ACHN (cell line): ENCODE measurements around the gene OPRM1.
"Not testable (repeated sequence)": the region's sequence is repeated elsewhere in the genome, so short reads cannot be mapped to it uniquely, and the experiment has no call there.

Source experiments
- DNase-seq: peaks from one replicate; pipeline ENCODE4 v3.0.0-alpha.2; 2015
- in situ Hi-C: cut with HindIII; loops from 2 replicates; pipeline ENCODE4 v1.10.0; 2017; ENCODE audit warnings: low sequenced_read_pairs, low pct_ligation_motif_present, low pct_unique_long_range_greater_than_20kb

OPRM1 gene

DNA sequence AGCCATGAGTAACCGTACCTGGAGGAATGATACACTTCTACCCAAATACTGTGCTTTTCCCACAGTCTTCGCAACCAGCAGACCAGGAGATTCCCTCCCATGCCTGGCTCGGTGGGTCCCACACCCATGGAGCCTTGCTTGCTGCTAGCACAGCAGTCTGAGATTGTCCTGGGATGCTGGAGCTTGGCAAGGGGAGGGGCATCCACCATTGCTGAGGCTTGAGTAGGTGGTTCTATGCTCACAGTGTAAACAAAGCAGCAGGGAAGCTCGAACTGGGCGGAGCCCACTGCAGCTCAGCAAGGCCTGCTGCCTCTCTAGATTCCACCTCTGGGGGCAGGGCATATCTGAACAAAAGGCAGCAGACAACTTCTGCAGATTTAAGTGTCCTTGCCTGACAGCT, 133.4 kb downstream of the OPRM1 start:
- not testable (repeated sequence) for DNase-seq
- in situ Hi-C loops: loop anchor here (25.0 kb wide), 1 partner anchor 165 kb away; no protein-coding TSS in a partner anchor

DNA sequence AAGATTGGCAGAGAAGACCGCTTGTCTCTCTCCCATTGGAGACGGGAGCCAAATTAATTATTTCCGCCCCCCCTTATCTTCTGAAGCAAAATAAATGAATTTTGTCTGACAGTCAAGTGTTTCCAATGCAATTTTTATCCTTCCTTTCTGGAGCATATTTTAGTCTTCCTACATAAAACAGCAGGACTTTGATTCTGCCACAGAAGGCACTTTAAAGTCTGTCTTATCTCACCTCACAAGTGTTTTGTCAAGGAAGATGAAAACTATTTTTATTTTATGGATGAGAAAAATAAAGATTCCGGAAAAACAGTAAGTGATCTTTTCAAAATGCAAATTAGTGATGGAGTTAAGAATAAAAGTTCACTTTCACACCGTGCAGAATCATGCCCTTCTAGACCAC, 140.4 kb downstream of the OPRM1 start:
- DNase-seq: no peak
- in situ Hi-C loops: no loop called here

DNA sequence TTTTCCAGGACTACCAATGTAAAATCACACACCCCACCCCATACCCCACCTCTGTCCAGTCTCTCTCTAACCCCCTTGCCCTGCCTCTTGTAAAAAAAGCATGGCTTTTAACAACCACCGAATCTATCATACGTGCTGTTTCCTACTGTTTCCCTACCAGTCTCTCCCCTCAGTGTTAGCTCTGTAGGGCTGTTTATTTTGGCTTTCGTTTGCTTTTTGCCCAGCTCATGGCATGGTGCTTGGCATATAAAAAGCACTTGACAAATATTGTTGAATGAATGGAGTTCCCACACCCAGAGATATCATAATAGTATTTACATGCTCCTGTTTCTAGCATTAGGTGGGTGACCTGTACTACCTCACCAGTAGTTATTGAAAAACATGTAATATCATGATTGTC, 148.2 kb downstream of the OPRM1 start:
- in situ Hi-C loops: no loop called here
- no peak for DNase-seq

DNA sequence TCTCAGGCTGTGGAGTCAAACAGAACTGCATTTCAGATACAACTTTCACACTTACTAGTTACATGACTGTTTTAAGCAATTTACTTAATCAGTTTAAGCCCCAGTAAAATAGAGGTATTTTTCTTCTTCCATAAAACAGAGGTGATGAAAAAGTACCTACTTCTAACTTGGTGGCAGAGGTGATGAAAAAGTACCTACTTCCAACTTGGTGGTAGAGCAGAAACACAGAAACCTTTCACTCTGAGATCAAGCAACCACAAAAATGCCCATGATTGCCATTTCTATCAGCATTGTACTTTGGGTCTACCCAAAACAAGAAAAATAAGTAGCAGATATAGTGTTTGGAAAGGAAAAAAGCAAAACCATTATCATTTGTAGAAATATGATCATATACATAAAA, 148.7 kb downstream of the OPRM1 start:
- no peak for DNase-seq
- in situ Hi-C loops: no loop called here

DNA sequence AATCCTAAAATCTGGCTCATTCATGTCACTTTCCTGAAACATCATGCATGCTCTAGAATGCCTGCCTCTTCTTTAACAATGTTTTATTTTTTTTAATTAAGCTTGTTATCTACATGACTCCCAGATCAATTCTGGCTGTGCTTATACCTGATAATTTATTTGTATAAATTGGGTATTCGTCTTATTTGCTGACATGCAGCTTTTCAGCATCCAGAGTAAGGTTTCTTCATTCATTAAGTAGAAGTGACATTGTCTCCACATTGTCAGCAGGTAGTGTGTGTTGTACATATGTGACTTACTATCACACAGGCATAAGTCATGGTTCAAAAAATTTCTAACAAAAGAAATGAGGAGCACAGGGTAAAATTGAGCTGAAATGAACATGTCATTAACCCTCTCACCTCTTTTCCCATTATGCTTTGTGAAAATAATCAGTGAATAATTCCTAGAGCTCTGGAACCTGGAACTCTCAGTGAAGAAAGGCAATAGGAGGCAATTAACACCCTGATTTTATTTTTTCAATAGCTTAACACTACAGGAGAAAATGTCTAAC, 157.4 kb downstream of the OPRM1 start:
- DNase-seq: no peak
- in situ Hi-C loops: no loop called here

DNA sequence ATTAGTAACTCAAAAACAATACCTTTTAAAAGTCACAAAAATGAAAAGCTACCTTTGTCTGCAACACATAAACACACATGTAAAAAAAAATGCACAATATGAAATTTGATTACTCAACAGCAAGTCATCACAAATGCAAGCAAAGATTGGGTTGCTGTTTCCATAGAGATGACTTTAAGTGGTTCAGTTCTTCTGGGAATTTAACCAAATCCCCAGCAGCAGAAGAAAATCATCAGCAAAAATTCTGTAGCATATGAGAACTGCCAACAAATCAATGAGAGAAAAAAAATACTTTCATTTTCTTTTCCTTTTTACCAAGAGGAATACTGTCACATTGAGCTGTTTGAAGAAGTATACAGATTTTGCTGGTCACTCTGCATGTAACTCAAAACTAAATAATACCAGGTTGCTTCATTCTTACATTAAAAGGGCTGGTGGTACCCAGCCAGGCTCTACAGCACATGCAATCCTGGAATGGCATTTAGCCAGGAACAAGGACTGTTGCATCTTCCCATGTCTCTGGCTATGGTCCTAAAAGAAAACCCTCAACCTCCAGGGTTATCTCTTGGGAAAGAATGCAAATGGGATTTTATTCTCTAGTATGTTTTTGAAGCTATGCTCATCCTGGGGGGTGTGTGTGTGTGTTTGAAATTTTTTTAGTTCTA, 158.3 kb downstream of the OPRM1 start:
- DNase-seq: no peak
- in situ Hi-C loops: no loop called here

DNA sequence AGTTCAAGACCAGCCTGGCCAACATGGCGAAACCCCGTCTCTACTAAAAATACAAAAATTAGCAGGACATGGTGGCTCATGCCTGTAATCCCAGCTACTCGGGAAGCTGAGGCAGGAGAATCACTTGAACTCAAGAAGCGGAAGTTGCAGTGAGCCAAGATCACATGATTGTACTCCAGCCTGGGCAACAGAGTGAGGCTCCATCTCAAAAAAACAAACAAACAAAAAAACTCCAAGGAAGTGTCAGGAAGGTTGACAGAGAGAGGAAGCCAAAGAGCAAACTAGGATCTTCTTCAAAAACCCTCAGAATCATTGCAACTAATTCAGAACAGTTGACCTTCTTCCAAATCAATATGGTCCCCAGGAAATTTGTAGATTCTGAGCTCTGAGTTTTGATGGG, 162.6 kb downstream of the OPRM1 start:
- DNase-seq, in situ Hi-C loops: not testable (repeated sequence)

DNA sequence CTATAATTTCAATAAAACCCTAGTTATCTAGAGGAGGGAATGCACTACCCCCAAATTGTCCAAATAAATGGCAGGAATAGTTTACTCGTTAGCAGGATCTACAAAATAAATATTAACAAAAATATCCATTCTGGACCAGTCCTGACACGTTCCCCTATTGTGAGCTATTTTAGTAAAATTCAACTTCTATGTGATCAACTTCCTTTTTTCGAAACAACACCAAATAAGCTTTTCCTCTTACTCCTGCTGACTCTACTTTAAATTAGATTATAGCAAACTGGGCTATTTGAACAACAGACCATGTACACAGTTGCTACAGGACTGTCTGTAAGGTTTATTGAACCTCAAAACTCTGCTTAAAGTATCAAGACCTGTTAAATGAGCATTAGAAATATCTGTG, 163.3 kb downstream of the OPRM1 start:
- in situ Hi-C loops: no loop called here
- no peak for DNase-seq

DNA sequence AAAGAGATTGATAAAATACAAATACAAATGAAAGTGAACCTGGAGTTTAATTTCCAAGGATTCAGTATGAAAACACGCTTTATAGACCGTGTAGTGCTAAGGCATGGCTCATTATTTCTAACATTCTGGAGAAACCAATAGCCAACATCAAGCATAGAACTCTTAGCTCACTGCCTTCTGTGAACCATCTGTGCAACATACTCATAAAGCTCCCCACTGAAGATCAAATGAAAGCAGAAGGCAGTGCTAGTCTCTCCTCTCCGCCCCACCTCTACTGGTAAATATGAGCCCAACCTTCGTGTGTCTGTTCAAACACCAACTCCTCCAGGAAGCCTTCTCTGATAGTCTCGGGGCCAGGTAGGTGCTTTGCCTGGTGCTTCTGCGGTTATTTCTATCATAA, 163.9 kb downstream of the OPRM1 start:
- DNase-seq: no peak
- in situ Hi-C loops: no loop called here

DNA sequence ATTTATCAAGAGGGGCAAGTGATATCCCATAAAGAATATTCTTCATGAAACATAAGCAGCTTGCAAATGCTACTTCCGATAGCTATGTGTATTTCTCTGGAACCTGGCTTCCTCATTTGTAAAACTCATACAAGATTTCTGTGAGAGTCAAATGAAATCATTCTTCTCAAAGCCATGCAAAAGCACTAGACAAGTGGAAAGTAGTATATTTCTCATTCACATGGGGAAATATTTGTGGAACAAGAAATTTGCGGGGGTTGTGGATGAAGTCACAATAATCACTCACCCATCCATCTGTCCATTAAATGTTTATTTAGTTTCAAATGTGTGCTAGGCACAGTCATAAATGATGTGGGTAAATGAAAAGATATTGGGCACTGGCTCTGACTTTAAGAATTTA, 167.1 kb downstream of the OPRM1 start:
- in situ Hi-C loops: no loop called here
- DNase-seq: no peak

DNA sequence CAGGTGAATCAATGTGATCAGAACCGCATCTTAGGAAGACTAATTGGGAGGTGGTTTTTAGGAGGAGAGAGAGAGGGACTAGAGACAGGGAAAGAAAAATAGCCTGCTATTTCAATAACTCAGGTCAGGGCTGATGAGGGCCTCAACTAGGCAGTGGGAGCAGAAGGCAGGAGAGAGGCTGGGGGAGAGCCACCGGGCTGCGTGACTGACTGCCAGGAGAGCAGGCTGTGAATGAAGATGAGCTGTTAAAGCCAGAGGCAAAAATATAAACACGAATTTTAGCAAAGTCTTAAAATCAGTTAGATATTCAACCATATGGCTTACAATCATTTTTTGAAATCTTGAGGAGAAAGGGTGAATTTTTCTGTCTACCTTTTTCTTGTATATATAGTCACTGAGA, 168.0 kb downstream of the OPRM1 start:
- DNase-seq: no peak
- in situ Hi-C loops: no loop called here

DNA sequence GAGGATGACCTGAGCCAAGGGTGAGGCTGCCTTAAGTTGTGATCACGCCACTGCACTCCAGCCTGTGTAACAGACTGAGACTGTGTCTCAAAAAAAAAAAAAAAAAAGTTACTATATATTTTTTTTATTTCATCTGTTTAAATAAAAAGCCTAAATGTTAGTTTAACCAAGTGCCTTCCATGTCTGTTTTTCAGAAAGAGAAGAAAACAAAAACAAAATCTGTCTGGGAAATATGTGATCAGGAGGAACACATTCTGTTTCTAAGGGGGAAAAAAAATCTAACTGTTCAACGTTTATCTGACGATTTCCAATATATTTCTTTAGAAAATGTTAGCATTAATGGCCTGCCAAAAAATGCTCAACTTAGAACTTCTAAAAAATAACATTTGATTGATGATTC, 170.5 kb downstream of the OPRM1 start:
- no peak for DNase-seq
- in situ Hi-C loops: no loop called here

DNA sequence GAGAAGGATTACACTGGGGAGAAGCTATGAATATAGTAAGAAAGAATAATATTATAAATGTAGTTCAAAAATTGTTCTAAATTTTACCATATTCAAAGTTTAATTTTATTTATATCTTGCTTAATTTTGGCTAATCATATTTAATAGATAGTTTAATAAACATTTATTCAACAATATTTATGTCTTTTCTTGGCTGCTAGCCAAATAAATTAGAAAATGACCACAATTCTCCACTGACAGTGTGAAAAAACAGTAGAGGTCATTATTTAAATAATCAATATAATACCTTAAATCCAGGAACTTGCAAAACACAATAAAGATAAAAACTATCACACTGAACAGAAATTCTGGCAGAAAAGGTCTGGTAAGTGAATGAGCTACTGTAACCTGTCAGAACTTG, 171.6 kb downstream of the OPRM1 start:
- in situ Hi-C loops: no loop called here
- no peak for DNase-seq

DNA sequence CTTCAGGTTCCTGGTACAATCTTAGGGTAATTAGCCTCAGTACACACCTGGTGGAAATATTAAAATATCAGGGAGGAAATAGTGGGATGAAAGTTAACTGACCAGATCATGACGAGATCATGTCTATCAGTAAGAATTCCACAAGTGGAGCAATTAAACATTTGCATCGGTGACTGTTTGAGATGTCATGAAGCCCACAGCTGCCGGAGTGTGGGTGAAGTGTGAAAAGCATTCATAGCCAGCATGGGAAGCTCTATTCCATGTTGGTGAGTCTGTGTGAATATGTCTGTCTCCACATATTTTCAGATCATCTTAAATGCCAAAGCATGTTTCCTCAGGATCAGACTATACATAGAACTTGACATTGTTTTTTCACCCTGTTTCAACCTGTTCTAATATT, 174.7 kb downstream of the OPRM1 start:
- no peak for DNase-seq
- in situ Hi-C loops: no loop called here

DNA sequence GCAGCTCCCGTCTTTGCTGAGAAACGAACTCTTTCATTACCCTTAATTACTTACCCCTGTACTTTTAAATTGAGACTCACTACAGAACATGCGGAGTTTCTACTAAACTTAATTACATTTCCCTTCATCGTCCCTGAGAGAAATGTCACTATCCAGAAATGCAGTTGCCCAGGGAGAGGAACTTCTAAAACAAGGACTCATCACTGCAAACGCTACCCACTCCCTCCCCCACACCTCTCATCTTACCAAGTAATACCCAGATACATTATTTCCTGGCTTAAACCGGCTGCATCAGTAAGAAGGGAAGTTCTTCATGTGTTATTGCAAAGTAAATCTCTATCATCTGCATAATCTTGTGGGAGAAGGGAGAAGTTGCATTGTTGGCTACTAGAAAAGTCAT, 179.3 kb downstream of the OPRM1 start:
- no peak for DNase-seq
- in situ Hi-C loops: no loop called here

DNA sequence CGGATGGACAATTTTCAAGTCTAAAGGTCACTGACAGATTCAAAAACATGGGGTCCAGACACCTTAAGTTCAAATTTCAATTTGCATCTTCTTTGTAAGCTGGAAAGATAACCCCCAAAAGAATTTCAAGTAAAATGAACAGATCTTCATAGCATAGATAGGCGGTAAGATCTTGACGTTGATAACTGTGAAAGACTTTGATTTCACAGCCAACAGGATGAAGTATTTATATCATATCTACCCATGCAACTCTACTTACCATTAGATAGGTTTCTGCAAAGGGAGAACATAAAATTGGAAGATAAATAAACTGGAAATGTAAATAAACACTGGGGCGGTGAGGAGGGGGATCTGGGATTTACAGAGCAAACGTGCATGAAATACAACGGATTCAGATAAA, 179.7 kb downstream of the OPRM1 start:
- no peak for DNase-seq
- in situ Hi-C loops: no loop called here

DNA sequence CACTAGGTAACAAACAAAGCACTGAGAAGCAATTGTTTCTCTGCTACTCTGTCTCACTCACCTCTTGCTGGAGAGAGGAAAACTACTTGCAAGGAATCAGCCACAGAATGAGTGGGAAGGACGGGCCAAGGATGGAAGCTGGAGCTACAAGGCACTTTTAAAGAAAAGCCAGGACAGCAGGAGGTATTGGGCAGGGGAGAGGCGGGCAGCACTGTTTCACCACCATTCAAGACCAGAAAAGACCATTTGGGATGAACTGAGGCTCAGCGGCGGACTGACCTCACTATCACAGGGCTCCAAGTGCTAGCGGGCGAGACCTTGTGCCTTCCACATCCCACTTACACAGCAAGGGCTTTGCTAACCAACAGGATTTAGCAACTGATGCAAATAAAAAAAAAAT, 180.2 kb downstream of the OPRM1 start:
- no peak for DNase-seq
- in situ Hi-C loops: no loop called here

DNA sequence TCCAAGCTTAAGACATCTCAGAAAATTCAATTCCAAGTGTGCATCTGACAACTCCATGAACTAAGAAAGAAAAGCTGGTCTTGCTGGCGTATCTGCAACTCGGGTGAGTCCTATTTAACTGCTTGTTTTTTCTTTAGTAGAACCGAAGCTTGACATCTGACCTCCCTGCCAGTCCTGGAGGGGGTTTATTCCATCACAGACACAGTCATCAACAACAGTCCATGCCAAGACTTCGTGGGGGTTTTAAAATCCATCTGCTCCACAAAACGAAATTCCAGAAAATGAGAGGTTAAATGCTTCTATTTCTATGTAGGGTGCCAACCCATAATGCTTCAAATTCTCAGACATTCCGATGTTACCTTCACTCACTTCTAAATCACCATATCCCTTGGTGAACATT, 183.7 kb downstream of the OPRM1 start:
- DNase-seq: no peak
- in situ Hi-C loops: no loop called here

DNA sequence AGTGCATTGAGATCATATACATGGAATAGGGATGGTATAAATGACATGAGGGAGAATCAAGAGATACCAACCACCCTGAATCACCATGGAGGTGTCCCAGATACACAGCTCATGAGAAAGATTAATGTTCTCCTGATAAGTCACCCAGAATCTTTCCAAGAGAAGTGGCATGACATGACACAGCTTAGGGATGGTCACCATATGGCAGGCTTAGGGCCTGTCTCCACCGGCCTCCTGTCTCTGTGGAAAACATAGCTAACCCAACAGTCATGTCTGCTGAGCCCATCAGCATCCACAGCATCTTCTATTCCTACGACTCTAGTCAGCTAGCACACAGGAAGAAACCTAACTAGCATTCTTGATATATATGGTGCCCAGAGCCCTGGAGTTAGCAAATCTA, 184.3 kb downstream of the OPRM1 start:
- in situ Hi-C loops: no loop called here
- DNase-seq: no peak

DNA sequence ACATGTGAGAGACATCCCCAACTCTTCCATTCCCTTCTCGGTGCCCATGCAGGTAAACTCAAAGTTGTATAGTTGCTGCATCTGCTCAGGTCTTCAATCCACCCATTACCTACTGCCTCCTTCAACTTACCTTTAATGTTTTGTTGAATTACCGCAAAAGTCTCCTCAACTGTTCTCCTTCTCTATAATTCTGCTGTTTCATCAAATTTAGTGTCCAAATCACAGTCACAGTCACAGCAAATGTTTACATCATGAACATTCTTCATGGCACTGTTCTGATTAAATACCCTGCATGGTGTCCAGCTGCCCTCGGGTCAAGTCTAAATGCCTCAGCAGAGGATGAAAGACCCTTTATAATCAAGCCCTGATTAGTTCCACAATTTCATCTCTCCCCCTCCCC, 187.4 kb downstream of the OPRM1 start:
- in situ Hi-C loops: no loop called here
- no peak for DNase-seq
